OCI-LY7 (cell line): ENCODE results near the gene CSRNP3.

ENCODE experiments used
- EZH2phosphoT487 ChIP-seq: fragments of 200-600 bp; sonication (generic); IDR thresholded peaks from 2 replicates; pipeline ENCODE4 v1.6.1; 2018; ENCODE audit warnings: low read depth, borderline replicate concordance, mild to moderate bottlenecking, mixed run types, antibody characterized with exemption, low read length, moderate library complexity, mixed read lengths
- TF ChIP-seq, protein P1 (sequence below): fragments of 200-600 bp; sonication (generic); conservative IDR thresholded peaks from 2 replicates; pipeline ENCODE4 v1.5.1; 2014; ENCODE audit warnings: mild to moderate bottlenecking, antibody characterized with exemption, low read length, moderate library complexity, mixed read lengths

DNA sequence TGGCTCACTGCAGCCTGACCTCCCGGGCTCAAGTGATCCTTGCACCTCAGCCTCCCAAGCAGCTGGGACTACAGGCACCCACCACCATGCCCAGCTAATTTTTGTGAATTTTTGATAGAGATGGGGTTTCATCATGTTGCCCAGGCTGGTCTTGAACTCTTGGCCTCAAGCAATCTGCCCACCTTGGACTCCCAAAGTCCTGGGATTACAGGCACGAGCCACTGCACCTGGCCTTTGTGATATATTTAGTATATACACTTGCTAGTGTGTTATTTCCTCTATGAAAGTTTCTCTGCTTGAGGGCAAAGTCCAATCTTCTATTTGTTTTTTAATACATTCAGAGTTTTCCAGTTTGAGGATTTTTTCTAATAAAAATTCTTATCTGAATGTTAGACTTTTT lies 205.3 kb downstream of the CSRNP3 start:
- TF ChIP-seq, protein P1, sequence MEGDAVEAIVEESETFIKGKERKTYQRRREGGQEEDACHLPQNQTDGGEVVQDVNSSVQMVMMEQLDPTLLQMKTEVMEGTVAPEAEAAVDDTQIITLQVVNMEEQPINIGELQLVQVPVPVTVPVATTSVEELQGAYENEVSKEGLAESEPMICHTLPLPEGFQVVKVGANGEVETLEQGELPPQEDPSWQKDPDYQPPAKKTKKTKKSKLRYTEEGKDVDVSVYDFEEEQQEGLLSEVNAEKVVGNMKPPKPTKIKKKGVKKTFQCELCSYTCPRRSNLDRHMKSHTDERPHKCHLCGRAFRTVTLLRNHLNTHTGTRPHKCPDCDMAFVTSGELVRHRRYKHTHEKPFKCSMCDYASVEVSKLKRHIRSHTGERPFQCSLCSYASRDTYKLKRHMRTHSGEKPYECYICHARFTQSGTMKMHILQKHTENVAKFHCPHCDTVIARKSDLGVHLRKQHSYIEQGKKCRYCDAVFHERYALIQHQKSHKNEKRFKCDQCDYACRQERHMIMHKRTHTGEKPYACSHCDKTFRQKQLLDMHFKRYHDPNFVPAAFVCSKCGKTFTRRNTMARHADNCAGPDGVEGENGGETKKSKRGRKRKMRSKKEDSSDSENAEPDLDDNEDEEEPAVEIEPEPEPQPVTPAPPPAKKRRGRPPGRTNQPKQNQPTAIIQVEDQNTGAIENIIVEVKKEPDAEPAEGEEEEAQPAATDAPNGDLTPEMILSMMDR, result no peak
- no peak for TF ChIP-seq EZH2phosphoT487
